ENCODE data around the gene GAGE12F.
"Not testable (repeated sequence)": the region's sequence is repeated elsewhere in the genome, so short reads cannot be mapped to it uniquely, and the experiment has no call there.

GAGE12F gene, protein sequence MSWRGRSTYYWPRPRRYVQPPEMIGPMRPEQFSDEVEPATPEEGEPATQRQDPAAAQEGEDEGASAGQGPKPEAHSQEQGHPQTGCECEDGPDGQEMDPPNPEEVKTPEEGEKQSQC

DNA sequence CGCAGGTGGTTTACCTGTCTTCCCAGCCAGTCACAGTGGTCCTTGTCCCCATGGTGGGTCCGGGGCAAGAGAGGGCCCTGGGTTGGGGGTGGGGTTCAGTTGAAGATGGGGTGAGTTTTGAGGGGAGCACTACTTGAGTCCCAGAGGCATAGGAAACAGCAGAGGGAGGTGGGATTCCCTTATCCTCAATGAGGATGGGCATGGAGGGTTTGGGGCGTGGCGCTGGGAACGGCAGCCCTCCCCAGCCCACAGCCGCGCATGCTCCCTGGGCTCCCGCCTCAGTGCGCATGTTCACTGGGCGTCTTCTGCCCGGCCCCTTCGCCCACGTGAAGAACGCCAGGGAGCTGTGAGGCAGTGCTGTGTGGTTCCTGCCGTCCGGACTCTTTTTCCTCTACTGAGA is at the start of gene GAGE12F:
GAGE12F (plus strand) TSS at position 301 of the 400 bp plus-strand sequence. CDS start 1,155 bp downstream, outside the sequence.
- DNase-seq (ENCODE audit: low read depth in 2 of 3, low spot score in 1 of 3): not testable (repeated sequence)

DNA sequence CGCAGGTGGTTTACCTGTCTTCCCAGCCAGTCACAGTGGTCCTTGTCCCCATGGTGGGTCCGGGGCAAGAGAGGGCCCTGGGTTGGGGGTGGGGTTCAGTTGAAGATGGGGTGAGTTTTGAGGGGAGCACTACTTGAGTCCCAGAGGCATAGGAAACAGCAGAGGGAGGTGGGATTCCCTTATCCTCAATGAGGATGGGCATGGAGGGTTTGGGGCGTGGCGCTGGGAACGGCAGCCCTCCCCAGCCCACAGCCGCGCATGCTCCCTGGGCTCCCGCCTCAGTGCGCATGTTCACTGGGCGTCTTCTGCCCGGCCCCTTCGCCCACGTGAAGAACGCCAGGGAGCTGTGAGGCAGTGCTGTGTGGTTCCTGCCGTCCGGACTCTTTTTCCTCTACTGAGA is 28.8 kb upstream of the GAGE12F start, which contains the start of gene GAGE12C:
GAGE12C (plus strand) TSS at position 301 of the 400 bp plus-strand sequence. CDS start 1,155 bp downstream, outside the sequence.
- DNase-seq (ENCODE audit: low read depth in 2 of 3, low spot score in 1 of 3): not testable (repeated sequence)

DNA sequence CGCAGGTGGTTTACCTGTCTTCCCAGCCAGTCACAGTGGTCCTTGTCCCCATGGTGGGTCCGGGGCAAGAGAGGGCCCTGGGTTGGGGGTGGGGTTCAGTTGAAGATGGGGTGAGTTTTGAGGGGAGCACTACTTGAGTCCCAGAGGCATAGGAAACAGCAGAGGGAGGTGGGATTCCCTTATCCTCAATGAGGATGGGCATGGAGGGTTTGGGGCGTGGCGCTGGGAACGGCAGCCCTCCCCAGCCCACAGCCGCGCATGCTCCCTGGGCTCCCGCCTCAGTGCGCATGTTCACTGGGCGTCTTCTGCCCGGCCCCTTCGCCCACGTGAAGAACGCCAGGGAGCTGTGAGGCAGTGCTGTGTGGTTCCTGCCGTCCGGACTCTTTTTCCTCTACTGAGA is 19.2 kb upstream of the GAGE12F start, which contains the start of gene GAGE12D:
GAGE12D (plus strand) TSS at position 301 of the 400 bp plus-strand sequence. CDS start 1,155 bp downstream, outside the sequence.
- DNase-seq (ENCODE audit: low read depth in 2 of 3, low spot score in 1 of 3): not testable (repeated sequence)

DNA sequence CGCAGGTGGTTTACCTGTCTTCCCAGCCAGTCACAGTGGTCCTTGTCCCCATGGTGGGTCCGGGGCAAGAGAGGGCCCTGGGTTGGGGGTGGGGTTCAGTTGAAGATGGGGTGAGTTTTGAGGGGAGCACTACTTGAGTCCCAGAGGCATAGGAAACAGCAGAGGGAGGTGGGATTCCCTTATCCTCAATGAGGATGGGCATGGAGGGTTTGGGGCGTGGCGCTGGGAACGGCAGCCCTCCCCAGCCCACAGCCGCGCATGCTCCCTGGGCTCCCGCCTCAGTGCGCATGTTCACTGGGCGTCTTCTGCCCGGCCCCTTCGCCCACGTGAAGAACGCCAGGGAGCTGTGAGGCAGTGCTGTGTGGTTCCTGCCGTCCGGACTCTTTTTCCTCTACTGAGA is 9.7 kb upstream of the GAGE12F start, which contains the start of gene GAGE12E:
GAGE12E (plus strand) TSS at position 301 of the 400 bp plus-strand sequence. CDS start 1,155 bp downstream, outside the sequence.
- not testable (repeated sequence) for DNase-seq (ENCODE audit: low read depth in 2 of 3, low spot score in 1 of 3)

DNA sequence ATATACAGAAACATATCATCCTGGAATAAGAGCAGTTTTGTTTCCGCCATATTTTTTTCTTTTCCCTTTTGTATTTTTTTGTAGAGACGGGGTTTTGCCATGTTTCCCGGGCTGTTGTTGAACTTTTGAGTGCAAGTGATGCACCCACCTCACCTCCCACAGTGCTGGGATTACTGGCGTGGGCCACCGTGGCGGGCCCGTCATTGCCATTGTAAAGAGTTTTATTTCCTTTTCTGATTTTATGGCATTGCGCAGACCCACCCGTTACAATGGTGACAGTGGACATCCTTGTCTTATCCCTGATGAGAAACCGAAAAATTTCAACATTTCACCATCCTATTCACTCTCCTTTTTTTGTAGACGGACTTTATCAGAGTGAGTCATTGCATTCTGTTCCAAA is 8.1 kb downstream of the GAGE12F start:
- DNase-seq (ENCODE audit: low read depth in 2 of 3, low spot score in 1 of 3): not testable (repeated sequence)

DNA sequence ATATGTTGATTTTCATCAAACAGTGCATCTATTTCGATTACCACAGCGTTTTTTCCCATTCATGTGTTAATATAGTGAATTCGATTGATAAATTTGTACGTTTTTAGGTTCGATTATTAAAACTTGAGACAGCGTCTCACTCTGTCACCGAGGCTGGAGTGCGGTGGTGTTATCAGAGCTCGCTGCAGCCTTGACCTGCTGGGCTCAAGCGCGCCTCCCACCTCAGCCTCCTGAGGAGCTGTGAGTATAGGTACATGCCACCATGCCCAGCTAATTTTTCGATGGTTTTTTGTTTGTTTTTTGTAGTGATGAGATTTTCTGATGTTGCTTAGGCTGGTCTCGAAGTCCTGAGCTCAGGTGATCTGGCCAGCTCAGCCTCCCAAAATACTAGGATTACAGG is 8.5 kb downstream of the GAGE12F start:
- DNase-seq (ENCODE audit: low read depth in 2 of 3, low spot score in 1 of 3): not testable (repeated sequence)

DNA sequence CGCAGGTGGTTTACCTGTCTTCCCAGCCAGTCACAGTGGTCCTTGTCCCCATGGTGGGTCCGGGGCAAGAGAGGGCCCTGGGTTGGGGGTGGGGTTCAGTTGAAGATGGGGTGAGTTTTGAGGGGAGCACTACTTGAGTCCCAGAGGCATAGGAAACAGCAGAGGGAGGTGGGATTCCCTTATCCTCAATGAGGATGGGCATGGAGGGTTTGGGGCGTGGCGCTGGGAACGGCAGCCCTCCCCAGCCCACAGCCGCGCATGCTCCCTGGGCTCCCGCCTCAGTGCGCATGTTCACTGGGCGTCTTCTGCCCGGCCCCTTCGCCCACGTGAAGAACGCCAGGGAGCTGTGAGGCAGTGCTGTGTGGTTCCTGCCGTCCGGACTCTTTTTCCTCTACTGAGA is 9.5 kb downstream of the GAGE12F start, which contains the start of gene GAGE12G:
GAGE12G (plus strand) TSS at position 301 of the 400 bp plus-strand sequence. CDS start 1,155 bp downstream, outside the sequence.
- not testable (repeated sequence) for DNase-seq (ENCODE audit: low read depth in 2 of 3, low spot score in 1 of 3)

DNA sequence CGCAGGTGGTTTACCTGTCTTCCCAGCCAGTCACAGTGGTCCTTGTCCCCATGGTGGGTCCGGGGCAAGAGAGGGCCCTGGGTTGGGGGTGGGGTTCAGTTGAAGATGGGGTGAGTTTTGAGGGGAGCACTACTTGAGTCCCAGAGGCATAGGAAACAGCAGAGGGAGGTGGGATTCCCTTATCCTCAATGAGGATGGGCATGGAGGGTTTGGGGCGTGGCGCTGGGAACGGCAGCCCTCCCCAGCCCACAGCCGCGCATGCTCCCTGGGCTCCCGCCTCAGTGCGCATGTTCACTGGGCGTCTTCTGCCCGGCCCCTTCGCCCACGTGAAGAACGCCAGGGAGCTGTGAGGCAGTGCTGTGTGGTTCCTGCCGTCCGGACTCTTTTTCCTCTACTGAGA is 19.0 kb downstream of the GAGE12F start, which contains the start of gene GAGE12H:
GAGE12H (plus strand) TSS at position 301 of the 400 bp plus-strand sequence. CDS start 1,155 bp downstream, outside the sequence.
- not testable (repeated sequence) for DNase-seq (ENCODE audit: low read depth in 2 of 3, low spot score in 1 of 3)

DNA sequence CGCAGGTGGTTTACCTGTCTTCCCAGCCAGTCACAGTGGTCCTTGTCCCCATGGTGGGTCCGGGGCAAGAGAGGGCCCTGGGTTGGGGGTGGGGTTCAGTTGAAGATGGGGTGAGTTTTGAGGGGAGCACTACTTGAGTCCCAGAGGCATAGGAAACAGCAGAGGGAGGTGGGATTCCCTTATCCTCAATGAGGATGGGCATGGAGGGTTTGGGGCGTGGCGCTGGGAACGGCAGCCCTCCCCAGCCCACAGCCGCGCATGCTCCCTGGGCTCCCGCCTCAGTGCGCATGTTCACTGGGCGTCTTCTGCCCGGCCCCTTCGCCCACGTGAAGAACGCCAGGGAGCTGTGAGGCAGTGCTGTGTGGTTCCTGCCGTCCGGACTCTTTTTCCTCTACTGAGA is 28.6 kb downstream of the GAGE12F start, which contains the start of gene GAGE2A:
GAGE2A (plus strand) TSS at position 301 of the 400 bp plus-strand sequence. CDS start 1,155 bp downstream, outside the sequence.
- not testable (repeated sequence) for DNase-seq (ENCODE audit: low read depth in 2 of 3, low spot score in 1 of 3)

DNA sequence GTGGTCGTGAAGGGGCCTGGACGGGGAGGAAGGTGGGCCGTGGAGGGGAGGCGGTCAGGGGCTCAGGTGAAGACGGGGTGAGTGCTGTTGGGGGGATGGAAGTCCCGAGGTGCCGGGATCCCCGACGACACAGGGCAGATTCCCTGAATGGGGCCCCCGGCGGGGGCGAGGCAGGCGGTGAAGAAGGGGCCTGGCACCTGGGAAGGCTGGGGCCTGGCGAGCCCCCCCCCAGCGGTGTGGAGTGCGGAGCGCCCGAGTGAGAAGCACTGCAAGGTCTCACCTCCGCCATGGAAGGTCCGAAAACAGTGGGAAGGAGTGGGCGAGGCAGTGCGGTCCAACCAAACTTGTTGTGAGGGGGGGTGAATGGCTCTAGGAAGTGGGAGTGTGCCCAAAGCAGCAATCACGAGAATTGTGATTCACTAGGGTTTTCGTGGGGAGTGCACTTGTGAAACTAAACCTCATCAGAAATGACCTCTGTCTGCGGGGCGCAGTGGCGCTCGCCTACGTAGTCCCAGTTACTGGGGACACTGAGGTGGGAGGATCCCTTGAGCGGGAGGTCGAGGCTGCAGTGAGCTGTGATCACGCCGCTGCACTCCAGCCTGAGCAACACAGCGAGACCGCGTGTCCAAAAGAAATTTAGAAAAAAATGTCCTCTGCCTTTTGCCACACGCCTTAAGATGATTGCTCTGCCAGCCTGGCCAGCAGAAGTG is 29.3 kb downstream of the GAGE12F start:
- DNase-seq (ENCODE audit: low read depth in 2 of 3, low spot score in 1 of 3): not testable (repeated sequence)

DNA sequence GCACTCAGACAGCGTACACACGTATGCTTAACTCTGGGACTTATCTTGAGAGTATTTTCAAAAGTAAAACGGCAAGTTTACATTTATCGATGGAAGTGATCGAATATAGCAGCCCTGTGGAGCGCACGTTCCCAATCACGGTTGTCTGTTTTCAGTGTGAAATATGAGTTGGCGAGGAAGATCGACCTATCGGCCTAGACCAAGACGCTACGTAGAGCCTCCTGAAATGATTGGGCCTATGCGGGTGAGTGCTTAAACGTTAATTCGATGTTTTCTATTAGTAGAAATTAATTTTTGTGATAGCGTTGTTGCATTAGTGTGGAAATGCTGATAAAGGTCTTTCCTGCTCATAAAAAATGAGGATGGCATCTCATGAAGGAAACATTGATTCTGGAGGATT is 29.8 kb downstream of the GAGE12F start:
- not testable (repeated sequence) for DNase-seq (ENCODE audit: low read depth in 2 of 3, low spot score in 1 of 3)

DNA sequence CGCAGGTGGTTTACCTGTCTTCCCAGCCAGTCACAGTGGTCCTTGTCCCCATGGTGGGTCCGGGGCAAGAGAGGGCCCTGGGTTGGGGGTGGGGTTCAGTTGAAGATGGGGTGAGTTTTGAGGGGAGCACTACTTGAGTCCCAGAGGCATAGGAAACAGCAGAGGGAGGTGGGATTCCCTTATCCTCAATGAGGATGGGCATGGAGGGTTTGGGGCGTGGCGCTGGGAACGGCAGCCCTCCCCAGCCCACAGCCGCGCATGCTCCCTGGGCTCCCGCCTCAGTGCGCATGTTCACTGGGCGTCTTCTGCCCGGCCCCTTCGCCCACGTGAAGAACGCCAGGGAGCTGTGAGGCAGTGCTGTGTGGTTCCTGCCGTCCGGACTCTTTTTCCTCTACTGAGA is 38.1 kb downstream of the GAGE12F start, which contains the start of gene GAGE1:
GAGE1 (plus strand) TSS at position 301 of the 400 bp plus-strand sequence. CDS start 1,155 bp downstream, outside the sequence.
- DNase-seq (ENCODE audit: low read depth in 2 of 3, low spot score in 1 of 3): not testable (repeated sequence)

DNA sequence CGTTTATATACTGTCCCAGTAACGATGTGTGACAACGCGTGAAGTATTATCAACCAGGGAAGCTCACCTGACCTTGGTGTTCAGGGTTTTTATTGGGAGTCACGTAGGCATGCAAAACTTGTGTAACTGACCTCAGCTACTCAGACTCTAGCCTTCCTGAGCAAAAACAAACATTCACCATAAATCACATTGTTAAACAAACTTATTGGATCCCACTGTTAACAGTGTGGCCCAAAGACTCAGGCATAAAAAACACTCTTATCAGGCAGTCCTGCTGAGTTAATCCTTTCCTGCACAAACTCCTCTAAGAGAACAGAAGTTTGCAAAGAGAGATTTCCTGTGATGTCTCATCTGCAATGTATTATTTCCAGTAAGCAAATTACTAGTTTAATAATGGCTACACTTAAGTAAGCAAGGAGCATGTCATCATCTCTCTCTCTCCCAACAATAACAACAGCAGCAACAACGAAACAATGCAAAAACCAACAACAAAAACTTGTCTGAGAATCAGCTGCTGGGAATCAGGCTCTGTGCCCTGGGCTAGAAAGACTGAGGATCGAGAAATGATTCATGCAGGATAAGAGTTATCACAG is 50.2 kb downstream of the GAGE12F start:
- DNase-seq (ENCODE audit: low read depth in 2 of 3, low spot score in 1 of 3): no peak

All from stimulated activated CD4-positive, alpha-beta T cell treated with anti-CD3 and anti-CD28 coated beads, Interleukin-12 subunit alpha, Interleukin-12 subunit beta, amount 100 ng/mL, for 48 hours (primary cell).